VCaP (cell line): ENCODE data around the gene MVB12A.
A peak's percentile ranks its signal among the peaks of the same experiment; 100 is the strongest.

ENCODE experiments used
- H3K27ac ChIP-seq: fragments of 450-650 bp; 2 replicates; pipeline ENCODE4 v1.5.1; 2017
- TF ChIP-seq, protein P1 (sequence below): fragments of 450-650 bp; conservative IDR thresholded peaks from 2 replicates; pipeline ENCODE4 v1.5.1; 2017; ENCODE audit warnings: mild to moderate bottlenecking, moderate library complexity

Gene MVB12A

DNA sequence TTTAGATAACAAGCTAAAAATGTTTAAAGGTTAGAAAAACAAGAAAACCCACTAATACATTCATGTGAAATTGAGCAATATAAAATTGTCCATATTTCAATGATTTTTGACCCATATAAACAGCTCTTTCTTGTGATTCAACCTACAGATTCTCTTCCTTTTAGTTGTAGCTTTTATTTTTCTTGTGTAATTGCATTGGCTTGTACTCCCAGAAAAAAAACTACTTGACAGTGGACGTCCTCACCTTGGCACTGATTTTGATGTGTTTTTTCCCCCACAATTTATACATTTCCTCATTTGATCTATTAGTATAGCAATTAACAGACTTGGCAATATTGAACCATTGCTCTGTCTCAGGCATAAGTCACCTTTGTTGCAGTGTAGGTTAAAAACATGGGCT, 30.6 kb upstream of the MVB12A start:
- TF ChIP-seq, protein P1, sequence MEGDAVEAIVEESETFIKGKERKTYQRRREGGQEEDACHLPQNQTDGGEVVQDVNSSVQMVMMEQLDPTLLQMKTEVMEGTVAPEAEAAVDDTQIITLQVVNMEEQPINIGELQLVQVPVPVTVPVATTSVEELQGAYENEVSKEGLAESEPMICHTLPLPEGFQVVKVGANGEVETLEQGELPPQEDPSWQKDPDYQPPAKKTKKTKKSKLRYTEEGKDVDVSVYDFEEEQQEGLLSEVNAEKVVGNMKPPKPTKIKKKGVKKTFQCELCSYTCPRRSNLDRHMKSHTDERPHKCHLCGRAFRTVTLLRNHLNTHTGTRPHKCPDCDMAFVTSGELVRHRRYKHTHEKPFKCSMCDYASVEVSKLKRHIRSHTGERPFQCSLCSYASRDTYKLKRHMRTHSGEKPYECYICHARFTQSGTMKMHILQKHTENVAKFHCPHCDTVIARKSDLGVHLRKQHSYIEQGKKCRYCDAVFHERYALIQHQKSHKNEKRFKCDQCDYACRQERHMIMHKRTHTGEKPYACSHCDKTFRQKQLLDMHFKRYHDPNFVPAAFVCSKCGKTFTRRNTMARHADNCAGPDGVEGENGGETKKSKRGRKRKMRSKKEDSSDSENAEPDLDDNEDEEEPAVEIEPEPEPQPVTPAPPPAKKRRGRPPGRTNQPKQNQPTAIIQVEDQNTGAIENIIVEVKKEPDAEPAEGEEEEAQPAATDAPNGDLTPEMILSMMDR = no peak
- no peak overlapping the region for H3K27ac ChIP-seq

DNA sequence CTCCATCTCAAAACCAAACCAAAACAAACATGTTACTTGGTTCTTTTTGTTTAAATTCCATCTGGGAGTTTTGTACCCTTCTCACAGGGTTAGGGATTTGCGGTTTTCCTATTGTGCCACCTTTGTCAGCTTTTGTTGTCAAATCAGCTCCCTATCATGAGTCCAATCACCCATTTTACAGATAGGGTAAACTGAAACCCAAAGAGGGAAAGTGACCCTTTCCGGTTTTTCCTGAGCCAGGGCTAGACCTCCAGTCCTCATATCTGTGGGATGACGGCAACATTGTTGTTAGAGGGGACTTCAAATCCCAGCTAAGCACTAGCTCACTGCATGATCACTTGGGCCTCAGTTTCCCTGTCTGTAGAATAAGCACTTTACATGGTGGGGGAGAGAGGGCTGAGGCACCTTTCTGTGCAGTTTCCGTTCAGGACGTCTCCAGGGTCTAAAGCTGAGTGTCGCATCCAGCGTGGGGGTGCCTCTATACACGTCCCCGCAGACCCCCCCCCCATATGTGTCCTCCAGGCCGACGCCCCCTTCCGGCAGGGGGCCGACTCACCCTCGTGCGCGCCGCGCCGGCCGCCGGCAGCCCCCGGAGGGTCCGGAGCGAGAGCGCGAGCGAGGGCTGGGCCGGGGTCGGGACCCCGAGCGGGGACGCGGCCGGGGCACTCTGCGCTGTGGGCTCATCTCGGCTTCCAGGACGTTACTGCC, 29.7 kb upstream of the MVB12A start:
- no peak overlapping the region for H3K27ac ChIP-seq
- TF ChIP-seq, protein P1 = no peak

DNA sequence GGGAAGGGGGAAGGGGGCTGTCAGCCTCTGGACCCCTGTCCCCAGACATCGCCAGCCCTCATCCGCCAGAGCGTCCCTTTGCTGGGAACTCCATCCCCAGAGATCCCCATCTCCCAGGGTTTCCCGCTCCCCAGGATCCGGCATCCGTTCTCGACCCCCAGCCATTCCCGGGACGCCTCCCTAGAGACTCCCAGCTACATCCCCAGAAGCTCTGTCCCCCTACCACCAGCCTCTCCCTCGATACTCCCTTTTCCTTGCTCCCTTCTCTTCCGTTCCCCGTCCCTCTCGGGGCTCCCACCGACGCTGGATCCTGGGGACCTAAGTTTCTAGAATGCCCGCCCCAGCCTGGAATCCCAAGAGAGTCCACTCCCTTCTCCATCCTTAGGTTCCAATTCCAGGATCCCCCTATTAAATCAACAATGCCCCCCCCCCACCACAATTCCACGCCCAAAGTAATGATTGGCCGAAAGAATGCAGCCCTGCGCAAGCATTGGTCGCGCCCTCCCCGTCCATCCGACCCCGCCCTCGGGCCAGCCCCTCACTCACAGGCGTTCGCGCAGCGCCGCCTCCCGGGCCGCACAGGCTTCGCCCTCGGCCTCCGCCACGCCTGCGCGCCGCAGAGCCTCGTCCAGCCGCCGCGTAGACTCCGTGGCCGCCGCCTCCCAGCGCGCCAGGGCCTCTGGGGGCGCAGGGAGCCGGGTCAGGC, 29.0 kb upstream of the MVB12A start:
- peak overlapping the region; percentile 31; the same call in 1 of the 2 replicates for H3K27ac ChIP-seq
- TF ChIP-seq, protein P1 = peak; percentile 88

DNA sequence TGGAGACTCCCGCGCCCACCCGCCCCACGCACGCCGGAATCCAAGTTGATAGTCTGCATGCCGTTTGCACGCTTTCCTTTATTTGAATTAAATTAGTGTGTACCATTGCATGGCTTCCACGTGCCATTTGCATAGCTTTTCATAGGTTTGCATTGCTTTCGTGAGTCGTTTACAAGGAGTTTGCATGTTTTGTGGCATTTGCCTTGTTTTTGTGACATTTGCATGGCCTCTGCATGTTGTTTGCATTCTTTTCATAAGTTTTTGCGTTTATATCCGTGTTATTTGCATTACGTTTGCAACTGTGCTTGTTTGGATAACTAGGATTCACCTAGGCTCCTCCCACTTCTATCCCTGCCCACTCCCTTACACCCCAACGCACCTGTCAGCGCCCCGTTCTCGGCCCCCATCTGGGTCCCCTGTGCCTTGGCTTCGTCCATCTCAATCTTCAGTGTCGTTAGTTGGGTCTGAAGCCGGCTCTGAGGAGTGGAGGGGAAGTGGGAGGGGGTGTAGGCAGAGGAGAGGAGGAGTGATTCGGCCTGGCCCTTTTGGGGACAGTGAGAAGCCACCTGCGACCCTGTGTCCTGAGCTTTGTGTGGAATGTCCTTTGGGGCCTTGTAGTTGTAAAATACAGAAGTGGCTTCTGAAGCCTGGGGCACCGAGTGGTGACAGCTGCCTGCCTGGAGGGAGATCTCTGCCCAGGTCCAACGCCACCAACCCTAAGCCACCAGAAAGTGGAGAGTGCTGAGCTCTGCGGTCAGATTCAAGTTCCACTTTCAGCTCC, 28.3 kb upstream of the MVB12A start:
- TF ChIP-seq, protein P1 = peak; percentile 66
- peak overlapping the region; percentile 31; the same call in 1 of the 2 replicates for H3K27ac ChIP-seq

DNA sequence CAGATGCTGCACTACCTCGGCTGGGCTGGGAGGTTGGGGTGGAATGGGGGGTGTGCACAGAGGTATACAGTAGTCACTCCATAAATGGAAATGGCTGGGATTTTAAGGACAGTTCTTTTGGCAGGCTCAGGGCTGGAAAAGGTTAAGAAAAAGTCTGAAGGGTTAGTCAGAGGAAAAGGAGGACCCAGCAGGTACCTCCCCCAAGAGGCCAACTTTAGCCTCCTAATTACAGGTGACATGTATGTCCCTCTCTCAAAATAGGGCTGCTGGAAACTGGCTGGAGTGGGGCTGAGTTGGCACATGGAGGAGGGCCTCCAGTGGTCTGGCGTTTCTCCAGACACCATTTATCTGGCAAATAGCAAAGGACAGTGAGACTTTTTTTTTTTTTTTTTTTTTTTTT, 26.8 kb upstream of the MVB12A start:
- TF ChIP-seq, protein P1 = no peak
- no peak overlapping the region for H3K27ac ChIP-seq

DNA sequence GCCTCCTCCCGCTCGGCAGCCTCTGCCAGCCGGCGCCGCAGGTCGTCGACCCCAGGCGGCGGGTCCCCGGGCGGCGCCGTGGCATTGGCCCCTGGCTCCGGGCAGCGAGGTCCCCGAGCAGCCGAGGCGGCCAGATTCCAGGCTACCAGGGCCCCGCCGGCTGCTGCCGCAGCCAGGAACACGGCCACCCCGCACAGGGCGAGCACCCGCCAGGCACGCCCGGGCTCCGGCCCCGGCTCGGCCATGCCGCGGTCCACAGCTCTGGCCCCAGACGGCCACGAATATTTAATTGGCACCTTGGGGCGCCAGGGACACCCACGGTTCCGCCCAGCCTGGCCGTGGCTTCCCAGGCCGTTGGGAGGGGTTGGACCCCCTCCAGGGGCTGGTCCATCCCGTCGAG, 25.9 kb upstream of the MVB12A start, which contains the start of gene CCDC194:
Gene CCDC194, minus strand, starts transcription at position 283 of the 400 bp plus-strand sequence. Its CDS starts 38 bp downstream, at position 245.
- H3K27ac ChIP-seq = no peak within 1 kb of the TSS

More for the DNA sequence above, 25.9 kb upstream of the MVB12A start, which contains the start of gene CCDC194:
- TF ChIP-seq, protein P1 = no peak
